ENCODE measurements around the gene KCNQ1.
"Not testable (repeated sequence)": the region's sequence is repeated elsewhere in the genome, so short reads cannot be mapped to it uniquely, and the experiment has no call there.

Gene KCNQ1

GRCh38 chr11:2477936-2478335 is 33.1 kb downstream of the KCNQ1 start:
- no peak for DNase-seq

GRCh38 chr11:2480067-2480873 is 35.5 kb downstream of the KCNQ1 start:
- not testable (repeated sequence) for DNase-seq

DNA sequence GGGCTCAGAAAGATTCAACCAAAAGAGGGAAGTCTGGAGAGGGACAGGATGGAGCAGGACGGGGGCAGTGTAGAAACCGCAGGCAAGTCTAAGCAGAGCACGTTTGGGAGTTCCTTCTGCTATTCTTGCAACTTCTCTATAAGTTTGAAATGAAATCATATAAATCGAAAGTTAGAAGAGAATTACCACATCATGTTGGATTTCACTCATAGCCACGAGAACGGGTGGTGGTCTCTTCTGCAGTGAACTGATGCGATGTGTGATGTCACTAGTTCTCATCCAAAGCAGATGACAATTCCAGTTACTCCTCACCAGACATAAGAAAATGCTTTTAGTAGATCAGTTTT is 36.0 kb downstream of the KCNQ1 start:
- no peak for DNase-seq

GRCh38 chr11:2481253-2481652 is 36.4 kb downstream of the KCNQ1 start:
- DNase-seq: no peak

GRCh38 chr11:2482204-2482603 is 37.4 kb downstream of the KCNQ1 start:
- no peak for DNase-seq

- no peak for DNase-seq
Observed at GRCh38 chr11:2482745-2483144, 37.9 kb downstream of the KCNQ1 start.

GRCh38 chr11:2483426-2483825 is 38.6 kb downstream of the KCNQ1 start:
- no peak for DNase-seq

DNA sequence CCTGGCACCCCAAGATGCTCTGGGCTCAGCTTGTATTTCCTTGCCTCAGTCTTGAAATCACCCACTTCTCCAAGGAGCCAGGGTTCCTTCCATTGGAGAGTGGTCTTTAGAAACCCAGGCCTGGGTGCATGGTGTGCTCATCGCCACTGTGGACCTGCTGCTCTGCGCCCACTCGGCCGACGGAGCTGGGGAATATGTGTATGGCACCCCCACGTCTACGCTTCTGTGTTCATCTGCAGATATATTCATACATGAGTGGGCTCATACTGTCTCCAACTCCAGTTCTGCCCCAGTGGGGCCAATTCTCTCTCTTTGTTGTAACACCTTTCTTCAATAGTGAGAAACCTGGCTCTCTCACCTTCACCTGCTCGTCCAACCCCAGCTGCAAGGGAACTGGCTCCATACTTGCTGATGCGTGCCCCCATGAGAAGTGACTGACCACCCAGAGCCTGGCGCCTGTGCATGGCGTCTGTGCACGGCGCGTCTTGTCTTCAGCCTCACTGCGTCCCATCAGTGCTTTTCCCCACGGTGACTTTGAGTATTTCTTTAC is 39.8 kb downstream of the KCNQ1 start:
- DNase-seq: no peak

GRCh38 chr11:2488004-2488403 is 43.2 kb downstream of the KCNQ1 start:
- no peak for DNase-seq

GRCh38 chr11:2489083-2489482 is 44.3 kb downstream of the KCNQ1 start:
- no peak for DNase-seq

DNA sequence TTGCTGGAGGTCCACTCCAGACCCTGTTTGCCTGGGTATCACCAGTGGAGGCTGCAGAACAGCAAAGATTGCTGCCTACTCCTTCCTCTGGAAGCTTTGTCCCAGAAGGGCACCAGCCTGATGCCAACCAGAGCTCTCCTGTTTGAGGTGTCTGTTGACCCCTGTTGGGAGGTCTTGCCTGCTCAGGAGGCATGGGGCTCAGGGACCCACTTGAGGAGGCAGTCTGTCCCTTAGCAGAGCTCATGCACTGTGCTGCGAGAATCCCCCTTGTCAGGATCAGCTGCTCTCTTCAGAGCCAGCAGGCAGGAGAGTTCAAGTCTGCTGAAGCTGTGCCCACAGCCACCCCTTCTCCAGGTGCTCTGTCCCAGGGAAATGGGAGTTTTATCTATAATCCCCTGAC is 53.1 kb downstream of the KCNQ1 start:
- not testable (repeated sequence) for DNase-seq

DNA sequence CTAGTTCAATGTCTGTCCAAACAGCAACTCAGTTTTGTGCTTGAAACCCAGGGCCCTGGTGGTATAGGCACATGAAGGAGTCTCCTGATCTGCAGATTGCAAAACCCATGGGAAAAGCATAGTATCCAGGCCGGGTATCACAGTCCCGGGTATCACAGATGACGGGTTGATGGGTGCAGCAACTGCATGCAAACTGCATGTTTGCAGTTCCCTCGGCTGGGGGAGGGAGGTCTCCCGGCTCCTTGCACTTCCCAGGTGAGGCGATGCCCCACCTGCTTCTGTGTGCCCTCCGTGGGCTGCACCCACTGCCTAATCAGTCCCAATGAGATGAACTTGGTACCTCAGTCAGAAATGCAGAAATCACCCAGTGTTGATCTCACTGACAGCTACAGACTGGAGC is 53.9 kb downstream of the KCNQ1 start:
- DNase-seq: no peak

DNA sequence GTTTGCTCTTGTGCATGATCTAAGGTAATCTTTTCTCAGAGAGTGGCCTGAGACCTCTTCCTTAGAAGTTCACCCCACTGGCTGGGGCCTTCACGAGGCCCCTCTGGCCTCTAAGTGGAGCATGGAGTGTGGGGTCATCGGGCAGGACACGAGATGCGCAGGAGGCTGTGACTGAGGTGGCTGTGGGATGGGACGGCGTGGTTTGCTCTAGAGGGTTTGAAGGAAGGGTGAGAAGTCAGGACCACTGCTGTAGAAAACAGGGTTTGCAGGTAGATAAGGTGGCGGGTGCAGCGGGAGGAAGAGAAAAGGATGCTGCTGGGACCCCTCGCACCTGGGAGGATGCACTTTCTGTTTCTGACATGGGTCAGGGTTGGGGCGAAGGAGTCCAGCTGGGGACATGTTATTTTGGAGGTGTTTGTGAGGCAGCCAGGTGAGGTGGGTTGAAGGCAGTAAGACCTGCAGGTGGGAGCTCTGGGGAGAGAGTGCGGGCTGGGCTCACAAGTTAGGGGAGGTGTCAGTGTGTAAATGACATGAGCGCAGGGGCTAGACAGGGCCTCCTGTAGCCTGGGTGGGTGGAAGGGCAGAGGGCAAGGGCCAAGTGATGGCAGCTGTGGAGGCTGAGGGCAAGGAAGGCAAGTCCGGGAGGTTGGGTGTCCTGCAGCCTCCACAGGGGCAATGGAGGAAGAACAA is 62.5 kb downstream of the KCNQ1 start:
- no peak for DNase-seq

- DNase-seq: no peak
Observed at GRCh38 chr11:2507945-2508749, 63.3 kb downstream of the KCNQ1 start.

- DNase-seq: no peak
Observed at GRCh38 chr11:2508793-2509192, 64.0 kb downstream of the KCNQ1 start.

- DNase-seq: no peak
Observed at GRCh38 chr11:2509481-2510001, 64.7 kb downstream of the KCNQ1 start.

DNA sequence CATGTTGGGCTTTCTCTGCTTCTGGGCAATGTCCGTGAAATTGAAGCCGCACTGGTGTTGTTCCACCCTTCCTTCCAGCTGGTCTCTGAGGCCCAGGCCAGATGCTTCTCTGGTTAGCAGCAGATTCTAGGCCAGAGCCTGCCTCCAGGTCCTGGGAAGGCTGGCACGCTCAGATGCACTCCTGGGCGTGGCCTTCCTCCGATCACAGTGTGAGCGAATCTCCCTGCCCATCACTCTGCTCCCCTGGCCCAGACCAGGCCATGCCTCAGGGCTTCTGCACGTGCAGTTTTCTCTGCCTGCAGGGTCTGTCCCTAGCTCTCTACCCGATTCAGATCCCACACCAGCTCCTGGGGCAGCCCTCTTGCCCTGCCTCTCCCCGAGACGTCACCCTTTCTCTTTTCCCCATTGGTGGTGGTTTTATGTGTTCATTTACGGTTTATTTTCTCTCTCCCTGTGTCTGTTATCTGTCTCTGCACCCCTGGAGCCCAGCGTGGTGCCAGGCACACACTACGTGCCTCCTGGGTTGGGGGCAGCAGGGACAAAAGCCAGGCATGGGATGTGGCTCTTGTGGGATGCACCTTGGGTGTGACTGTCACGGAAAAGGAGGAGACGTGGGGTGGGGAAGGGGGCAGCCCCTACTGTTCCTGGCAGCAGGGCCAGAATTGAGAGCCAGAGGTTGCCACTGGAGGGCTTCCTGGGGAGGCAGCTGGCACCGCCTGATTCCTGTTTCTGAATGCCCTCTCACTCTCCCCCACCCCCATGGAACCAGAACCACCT is 66.0 kb downstream of the KCNQ1 start:
- DNase-seq: no peak

DNA sequence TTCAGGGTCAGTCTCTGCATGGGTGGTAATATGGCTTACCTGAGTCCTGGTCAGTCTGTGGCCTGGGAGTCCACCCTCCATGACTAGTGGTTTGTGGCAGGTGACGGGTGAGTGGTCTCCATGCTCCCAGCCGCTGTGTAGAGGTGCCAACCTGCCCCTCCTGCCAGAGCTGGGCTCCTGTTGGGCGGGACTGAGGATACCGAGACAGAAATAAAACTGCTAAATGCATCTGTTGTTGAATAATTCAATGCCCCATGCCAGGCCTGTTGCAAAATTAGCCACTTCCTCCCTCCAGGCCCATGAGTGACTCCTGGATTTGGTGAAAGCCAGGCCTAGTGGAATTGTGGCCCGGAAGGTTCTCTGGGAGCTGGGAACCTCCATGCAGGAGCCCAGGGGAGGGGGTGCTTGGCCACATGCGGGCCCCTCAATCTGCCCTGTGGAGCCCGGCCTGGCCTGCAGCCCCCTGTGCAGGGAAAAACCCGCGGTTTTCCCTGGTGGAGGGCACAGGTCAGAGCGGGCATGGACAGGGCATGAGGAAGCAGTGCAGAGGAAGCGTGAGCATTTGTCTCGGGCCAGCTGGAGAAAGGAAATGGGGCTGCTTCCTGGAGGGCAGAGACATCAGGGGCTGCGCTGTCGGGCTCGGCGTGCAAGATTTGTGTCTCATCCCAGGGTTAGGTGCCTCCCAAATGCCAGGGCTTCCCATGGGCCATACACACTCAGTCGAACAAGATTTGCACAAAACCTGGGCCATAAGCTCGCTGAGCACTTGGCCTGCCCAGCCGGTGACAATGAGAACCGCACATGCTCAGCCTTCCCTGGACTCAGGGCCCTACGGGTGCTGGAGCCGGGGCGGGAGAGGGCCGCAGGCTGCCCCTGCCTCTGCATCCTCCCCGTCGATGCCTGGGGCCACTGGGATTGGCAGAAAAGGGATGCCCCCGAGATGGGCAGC is 66.9 kb downstream of the KCNQ1 start:
- no peak for DNase-seq

- no peak for DNase-seq
Observed at GRCh38 chr11:2512431-2513407, 67.9 kb downstream of the KCNQ1 start.

GRCh38 chr11:2513441-2513840 is 68.6 kb downstream of the KCNQ1 start:
- DNase-seq: no peak

All from fibroblast of skin of abdomen (primary cell).